Aortic smooth muscle cell (primary cell): Measurements from ENCODE around the gene GALNT16. TPM values are rescaled to one million over a fixed set of nuclear protein-coding genes. Genes with fewer than 3 reads are reported as not detected.

Experiments
- total RNA-seq: library from RNA; depleted of rRNA; stranded (reverse); fragments of >200 nt; gene quantifications from 2 replicates; pipeline ENCODE4 v1.2.3, GENCODE V29; 2014

GALNT16 gene
- total RNA-seq: 1.8 and 2.5 TPM in 2 replicates

DNA sequence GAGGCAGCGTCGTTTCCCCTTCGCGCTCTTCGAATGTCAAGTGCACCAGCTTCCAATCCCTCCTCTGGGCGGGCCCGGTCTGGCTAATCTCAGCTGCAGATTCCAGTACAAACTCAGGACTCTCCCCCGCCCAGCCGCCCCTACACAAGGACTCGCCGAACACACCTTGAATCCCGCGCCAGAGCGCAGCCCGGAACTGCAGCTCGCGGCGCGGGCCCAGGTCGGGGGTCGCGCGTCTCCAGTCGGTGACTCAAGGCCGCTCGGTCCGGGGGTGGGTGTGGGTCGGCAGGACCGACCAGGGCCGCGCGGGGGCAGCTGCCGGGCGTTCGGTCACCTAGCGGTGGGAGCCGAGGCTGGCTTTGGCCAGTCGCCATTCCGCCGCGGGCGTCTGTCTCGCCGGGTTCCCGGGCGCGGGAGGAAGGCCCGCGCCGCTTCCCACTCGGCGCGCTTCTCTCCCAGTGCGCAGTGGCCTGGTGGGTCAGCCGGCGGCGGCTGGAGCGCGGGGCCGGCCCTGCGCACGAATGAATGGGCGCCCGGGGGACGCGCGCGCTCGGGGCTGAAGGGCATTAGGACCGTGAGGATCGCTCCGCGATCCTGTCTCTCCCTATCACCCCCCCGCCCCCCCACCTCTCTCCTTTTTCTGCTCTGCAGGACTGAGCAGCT is at the start of gene GALNT16:
TSS of gene GALNT16 (plus strand) at position 632 of the 663 bp plus-strand sequence. CDS start 133 bp downstream, outside the sequence.

GRCh38 chr14:69398053-69398817 is 138.3 kb downstream of the GALNT16 start, which contains the start of the genes ERH and SLC39A9:
Gene ERH (minus strand): TSS chr14:69398299. CDS start chr14:69398233, 66 bp downstream.
Gene SLC39A9 (plus strand): TSS chr14:69398692. CDS start chr14:69399370, 678 bp downstream.

Other genes with a start within 250 kb of the GALNT16 start
- gene DCAF5, start 107.0 kb upstream of the GALNT16 start, total RNA-seq: 15.1 and 16.7 TPM in 2 replicates
- gene EXD2, start 68.7 kb upstream of the GALNT16 start, total RNA-seq: 16.6 and 16.7 TPM in 2 replicates
- 270 and 284 TPM in 2 replicates for gene ERH, start 138.1 kb downstream of the GALNT16 start, total RNA-seq
- gene SLC39A9, start 138.5 kb downstream of the GALNT16 start, total RNA-seq: 118 and 127 TPM in 2 replicates
- gene PLEKHD1, start 224.6 kb downstream of the GALNT16 start, total RNA-seq: 0.06 TPM in 1 of 2 replicates, not detected in the other